A549 (cell line): ENCODE data around the gene CAMTA1.

Source experiments
- CEBPB ChIP-seq, 2 experiments: fragments of >200 bp in 1 of 2; sonication (Bioruptor Twin) in 1 of 2; formaldehyde crosslinking in 1 of 2; IDR thresholded peaks; 2 replicates each; pipeline ENCODE4 v1.6.1; 2012 to 2016
- EP300 ChIP-seq, 2 experiments: fragments of >200 bp; sonication (Bioruptor Twin); formaldehyde crosslinking; IDR thresholded peaks; 2 replicates in 1 of 2; 3 replicates in 1 of 2; pipeline ENCODE4 v1.6.1; 2016 to 2017
- GATA3 ChIP-seq: IDR thresholded peaks from 2 replicates; pipeline ENCODE4 v1.6.1; 2012; ENCODE audit warnings: borderline replicate concordance
- POLR2A ChIP-seq: IDR thresholded peaks from 2 replicates; pipeline ENCODE4 v1.6.1; 2012; ENCODE audit warnings: mild to moderate bottlenecking, low read length
- RAD21 ChIP-seq, 2 experiments: fragments of >200 bp in 1 of 2; sonication (Bioruptor Twin) in 1 of 2; formaldehyde crosslinking in 1 of 2; IDR thresholded peaks in 1 of 2; conservative IDR thresholded peaks in 1 of 2; 2 replicates in 1 of 2; 3 replicates in 1 of 2; pipeline ENCODE4 v1.6.1; 2012 to 2018; ENCODE audit warnings: inconsistent platforms in 1 of 2
- RCOR1 ChIP-seq: fragments of 150-350 bp; IDR thresholded peaks from 2 replicates; pipeline ENCODE4 v1.6.1; 2014; ENCODE audit warnings: antibody characterized with exemption, low read length, low read depth
- TF ChIP-seq, protein P1 (sequence below): IDR thresholded peaks from 2 replicates; pipeline ENCODE4 v1.6.1; 2012
- TF ChIP-seq, protein P2 (sequence below): fragments of >200 bp; sonication (Bioruptor Twin); formaldehyde crosslinking; IDR thresholded peaks from 3 replicates; pipeline ENCODE4 v1.5.1; 2016
- TF ChIP-seq, protein P3 (sequence below): IDR thresholded peaks from 2 replicates; pipeline ENCODE4 v1.6.1; 2012
- TF ChIP-seq, protein P4 (sequence below): fragments of 200-600 bp; sonication (generic); IDR thresholded peaks from 2 replicates; pipeline ENCODE4 v1.6.1; 2016; ENCODE audit warnings: antibody characterized with exemption, mild to moderate bottlenecking, moderate library complexity

DNA sequence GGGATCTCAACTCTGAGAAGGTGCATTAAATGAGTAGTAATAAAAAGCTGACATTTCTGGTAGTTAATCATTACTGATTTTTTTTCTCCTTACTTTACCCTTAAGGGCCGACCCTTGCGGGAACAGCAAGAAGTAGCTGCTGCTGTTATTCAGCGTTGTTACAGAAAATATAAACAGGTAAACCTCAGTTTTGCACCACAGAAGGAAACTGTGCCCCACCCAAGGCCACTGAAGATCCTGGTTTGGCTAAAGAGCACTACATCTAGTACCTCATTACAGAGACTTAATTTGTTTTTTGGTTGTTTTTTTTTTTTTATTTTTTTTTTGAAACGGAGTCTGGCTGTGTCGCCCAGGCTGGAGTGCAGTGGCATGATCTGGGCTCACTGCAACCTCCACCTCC lies 962.4 kb downstream of the CAMTA1 start:
- TF ChIP-seq, protein P1, sequence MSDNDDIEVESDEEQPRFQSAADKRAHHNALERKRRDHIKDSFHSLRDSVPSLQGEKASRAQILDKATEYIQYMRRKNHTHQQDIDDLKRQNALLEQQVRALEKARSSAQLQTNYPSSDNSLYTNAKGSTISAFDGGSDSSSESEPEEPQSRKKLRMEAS = no peak
- TF ChIP-seq, protein P2, sequence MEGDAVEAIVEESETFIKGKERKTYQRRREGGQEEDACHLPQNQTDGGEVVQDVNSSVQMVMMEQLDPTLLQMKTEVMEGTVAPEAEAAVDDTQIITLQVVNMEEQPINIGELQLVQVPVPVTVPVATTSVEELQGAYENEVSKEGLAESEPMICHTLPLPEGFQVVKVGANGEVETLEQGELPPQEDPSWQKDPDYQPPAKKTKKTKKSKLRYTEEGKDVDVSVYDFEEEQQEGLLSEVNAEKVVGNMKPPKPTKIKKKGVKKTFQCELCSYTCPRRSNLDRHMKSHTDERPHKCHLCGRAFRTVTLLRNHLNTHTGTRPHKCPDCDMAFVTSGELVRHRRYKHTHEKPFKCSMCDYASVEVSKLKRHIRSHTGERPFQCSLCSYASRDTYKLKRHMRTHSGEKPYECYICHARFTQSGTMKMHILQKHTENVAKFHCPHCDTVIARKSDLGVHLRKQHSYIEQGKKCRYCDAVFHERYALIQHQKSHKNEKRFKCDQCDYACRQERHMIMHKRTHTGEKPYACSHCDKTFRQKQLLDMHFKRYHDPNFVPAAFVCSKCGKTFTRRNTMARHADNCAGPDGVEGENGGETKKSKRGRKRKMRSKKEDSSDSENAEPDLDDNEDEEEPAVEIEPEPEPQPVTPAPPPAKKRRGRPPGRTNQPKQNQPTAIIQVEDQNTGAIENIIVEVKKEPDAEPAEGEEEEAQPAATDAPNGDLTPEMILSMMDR = no peak
- TF ChIP-seq POLR2A = no peak
- TF ChIP-seq, protein P3, sequence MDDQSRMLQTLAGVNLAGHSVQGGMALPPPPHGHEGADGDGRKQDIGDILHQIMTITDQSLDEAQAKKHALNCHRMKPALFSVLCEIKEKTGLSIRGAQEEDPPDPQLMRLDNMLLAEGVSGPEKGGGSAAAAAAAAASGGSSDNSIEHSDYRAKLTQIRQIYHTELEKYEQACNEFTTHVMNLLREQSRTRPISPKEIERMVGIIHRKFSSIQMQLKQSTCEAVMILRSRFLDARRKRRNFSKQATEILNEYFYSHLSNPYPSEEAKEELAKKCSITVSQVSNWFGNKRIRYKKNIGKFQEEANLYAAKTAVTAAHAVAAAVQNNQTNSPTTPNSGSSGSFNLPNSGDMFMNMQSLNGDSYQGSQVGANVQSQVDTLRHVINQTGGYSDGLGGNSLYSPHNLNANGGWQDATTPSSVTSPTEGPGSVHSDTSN = no peak
- no peak for TF ChIP-seq GATA3
- no peak for TF ChIP-seq EP300 (IDR thresholded peaks at IDR 0.05)
- no peak for TF ChIP-seq CEBPB (IDR thresholded peaks at IDR 0.05)
- TF ChIP-seq, protein P4, sequence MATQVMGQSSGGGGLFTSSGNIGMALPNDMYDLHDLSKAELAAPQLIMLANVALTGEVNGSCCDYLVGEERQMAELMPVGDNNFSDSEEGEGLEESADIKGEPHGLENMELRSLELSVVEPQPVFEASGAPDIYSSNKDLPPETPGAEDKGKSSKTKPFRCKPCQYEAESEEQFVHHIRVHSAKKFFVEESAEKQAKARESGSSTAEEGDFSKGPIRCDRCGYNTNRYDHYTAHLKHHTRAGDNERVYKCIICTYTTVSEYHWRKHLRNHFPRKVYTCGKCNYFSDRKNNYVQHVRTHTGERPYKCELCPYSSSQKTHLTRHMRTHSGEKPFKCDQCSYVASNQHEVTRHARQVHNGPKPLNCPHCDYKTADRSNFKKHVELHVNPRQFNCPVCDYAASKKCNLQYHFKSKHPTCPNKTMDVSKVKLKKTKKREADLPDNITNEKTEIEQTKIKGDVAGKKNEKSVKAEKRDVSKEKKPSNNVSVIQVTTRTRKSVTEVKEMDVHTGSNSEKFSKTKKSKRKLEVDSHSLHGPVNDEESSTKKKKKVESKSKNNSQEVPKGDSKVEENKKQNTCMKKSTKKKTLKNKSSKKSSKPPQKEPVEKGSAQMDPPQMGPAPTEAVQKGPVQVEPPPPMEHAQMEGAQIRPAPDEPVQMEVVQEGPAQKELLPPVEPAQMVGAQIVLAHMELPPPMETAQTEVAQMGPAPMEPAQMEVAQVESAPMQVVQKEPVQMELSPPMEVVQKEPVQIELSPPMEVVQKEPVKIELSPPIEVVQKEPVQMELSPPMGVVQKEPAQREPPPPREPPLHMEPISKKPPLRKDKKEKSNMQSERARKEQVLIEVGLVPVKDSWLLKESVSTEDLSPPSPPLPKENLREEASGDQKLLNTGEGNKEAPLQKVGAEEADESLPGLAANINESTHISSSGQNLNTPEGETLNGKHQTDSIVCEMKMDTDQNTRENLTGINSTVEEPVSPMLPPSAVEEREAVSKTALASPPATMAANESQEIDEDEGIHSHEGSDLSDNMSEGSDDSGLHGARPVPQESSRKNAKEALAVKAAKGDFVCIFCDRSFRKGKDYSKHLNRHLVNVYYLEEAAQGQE = no peak
- no peak for TF ChIP-seq RCOR1
- TF ChIP-seq RAD21 (conservative IDR thresholded peaks at IDR 0.05 in 1 of 2, IDR thresholded peaks at IDR 0.05 in 1 of 2) = no peak
